Tibial nerve (tissue), 4 donors: ENCODE data around the gene CHTF8. TPM values are rescaled to one million over a fixed set of nuclear protein-coding genes. Genes with fewer than 3 reads are reported as not detected.
A peak's percentile ranks its signal among the peaks of the same experiment; 100 is the strongest.

ENCODE experiments used
- DNase-seq, 2 donors: peaks; one replicate each; pipeline ENCODE4 v3.0.0-alpha.2; 2019; ENCODE audit warnings: low spot score in 2 of 2
- H3K27ac ChIP-seq, 4 donors: fragments of 200-600 bp; sonication (generic) in 3 of 4; one replicate each; pipeline ENCODE4 v1.5.1; 2017 to 2019; ENCODE audit warnings: mild to moderate bottlenecking in 1 of 4
- H3K27me3 ChIP-seq, 2 donors: fragments of 200-600 bp; sonication (generic) in 1 of 2; one replicate each; pipeline versions ENCODE4 v1.5.1 to v1.6.0; 2017 to 2019
- H3K36me3 ChIP-seq, 3 donors: fragments of 200-600 bp; sonication (generic); one replicate each; pipeline ENCODE4 v1.5.1; 2018 to 2019
- H3K4me1 ChIP-seq, 4 donors: fragments of 200-600 bp; sonication (generic) in 3 of 4; one replicate each; pipeline ENCODE4 v1.5.1; 2017 to 2019
- H3K4me3 ChIP-seq, 4 donors: fragments of 200-600 bp; sonication (generic) in 3 of 4; one replicate each; pipeline ENCODE4 v1.5.1; 2017 to 2019; ENCODE audit warnings: mild to moderate bottlenecking in 1 of 4, moderate library complexity in 1 of 4
- H3K9me3 ChIP-seq, 4 donors: fragments of 200-600 bp; sonication (generic) in 3 of 4; one replicate each; pipeline ENCODE4 v1.5.1; 2017 to 2019
- CTCF ChIP-seq, 5 experiments: fragments of 200-600 bp in 3 of 5; fragments of 450-650 bp in 2 of 5; sonication (generic) in 3 of 5; IDR thresholded peaks; one replicate each; pipeline ENCODE4 v1.5.1; 2016 to 2019; ENCODE audit warnings: antibody characterized with exemption in 5 of 5, mild to moderate bottlenecking in 3 of 5, moderate library complexity in 2 of 5
- EP300 ChIP-seq, 2 donors: sonication (generic); formaldehyde crosslinking; IDR thresholded peaks; one replicate each; pipeline ENCODE4 v1.6.1; 2017; ENCODE audit warnings: antibody characterized with exemption in 2 of 2, mild to moderate bottlenecking in 1 of 2
- POLR2A ChIP-seq, 2 donors: fragments of 450-650 bp; IDR thresholded peaks; one replicate each; pipeline ENCODE4 v1.6.1; 2017; ENCODE audit warnings: antibody characterized with exemption in 2 of 2, mild to moderate bottlenecking in 2 of 2, moderate library complexity in 2 of 2
- WGBS, 2 donors: methylation state at CpG; one replicate each; pipeline ENCODE4 v1.1.5; 2018; 5-methylcytosine and 5-hydroxymethylcytosine counted together
- total RNA-seq, 4 donors: library from RNA; depleted of rRNA; stranded (reverse); fragments of >200 nt; gene quantifications; one replicate each; pipeline ENCODE4 v1.1.0, GENCODE V29; 2016

CHTF8 gene
- total RNA-seq, 4 donors from 2014 or later, result 58.8 to 99.0 (median 76.5) TPM

- WGBS, 2 donors, result 59 to 63% methylated on average over 9 of the region's 9 CpGs
- H3K9me3 ChIP-seq, result no peaks in the 10 kb centered on the region
- no peak for DNase-seq
- H3K27ac ChIP-seq, result no peak overlapping the region
- no peak for TF ChIP-seq POLR2A (IDR thresholded peaks at IDR 0.05)
- TF ChIP-seq CTCF (IDR thresholded peaks at IDR 0.05), result no peak
- no peak for TF ChIP-seq EP300 (IDR thresholded peaks at IDR 0.05)
- H3K36me3 ChIP-seq, result peaks cover 0 to 42% (median 6%) of the 10 kb centered on the region in 3 donors
- H3K27me3 ChIP-seq, result peaks cover 0 to 27% of the 10 kb centered on the region in 2 donors
- peaks cover 0 to 34% (median 23%) of the 10 kb centered on the region in 4 donors for H3K4me1 ChIP-seq
- H3K4me3 ChIP-seq, result no peak overlapping the region
Observed at GRCh38 chr16:69108064-69108904, 24.1 kb downstream of the CHTF8 start.

GRCh38 chr16:69107316-69107962 lies 24.9 kb downstream of the CHTF8 start:
- no peak for DNase-seq
- peaks cover 0 to 34% (median 23%) of the 10 kb centered on the region in 4 donors for H3K4me1 ChIP-seq
- peak overlapping the region; percentile 2 to 57 (median 20) for H3K4me3 ChIP-seq

GRCh38 chr16:69106491-69107315 lies 25.7 kb downstream of the CHTF8 start:
- no peak for DNase-seq
- H3K9me3 ChIP-seq, result no peaks in the 10 kb centered on the region
- TF ChIP-seq EP300 (IDR thresholded peaks at IDR 0.05) (no peak), CTCF (IDR thresholded peaks at IDR 0.05) (no peak)
- H3K36me3 ChIP-seq, result peaks cover 0 to 28% (median 6%) of the 10 kb centered on the region in 3 donors
- 0 to 1% methylated on average over 21 to 26 of the region's 55 CpGs for WGBS, 2 donors
- peak overlapping the region in 3 of 4 donors; percentile 25 to 57 (median 33) for H3K4me3 ChIP-seq
- H3K4me1 ChIP-seq, result peaks cover 0 to 34% (median 23%) of the 10 kb centered on the region in 4 donors
- peaks cover 0 to 27% of the 10 kb centered on the region in 2 donors for H3K27me3 ChIP-seq
- H3K27ac ChIP-seq, result no peak overlapping the region

More at GRCh38 chr16:69107316-69107962, 24.9 kb downstream of the CHTF8 start:
- no peaks in the 10 kb centered on the region for H3K9me3 ChIP-seq
- 4 to 9% methylated on average over 26 to 38 of the region's 52 CpGs for WGBS, 2 donors
- no peak overlapping the region for H3K27ac ChIP-seq
- peaks cover 0 to 27% of the 10 kb centered on the region in 2 donors for H3K27me3 ChIP-seq
- no peak for TF ChIP-seq EP300 (IDR thresholded peaks at IDR 0.05)
- no peak for TF ChIP-seq CTCF (IDR thresholded peaks at IDR 0.05)
- TF ChIP-seq POLR2A (IDR thresholded peaks at IDR 0.05), result no peak
- peaks cover 0 to 35% (median 6%) of the 10 kb centered on the region in 3 donors for H3K36me3 ChIP-seq

- TF ChIP-seq CTCF (IDR thresholded peaks at IDR 0.05) (no peak), EP300 (IDR thresholded peaks at IDR 0.05) (no peak), POLR2A (IDR thresholded peaks at IDR 0.05) (no peak)
- Histone ChIP-seq H3K9me3 (no peaks in the 10 kb centered on the region), H3K27ac (no peak within 1 kb of the TSS), H3K4me3 (peak within 1 kb of the TSS; percentile 25 to 57 (median 52)), H3K27me3 (peaks cover 0 to 27% of the 10 kb centered on the region in 2 donors), H3K36me3 (peaks cover 0 to 18% (median 6%) of the 10 kb centered on the region in 3 donors), H3K4me1 (peaks cover 0 to 34% (median 23%) of the 10 kb centered on the region in 4 donors)
- DNase-seq, result no peak
- WGBS, 2 donors, result 1% methylated on average over 41 to 64 of the region's 80 CpGs
Observed at GRCh38 chr16:69105501-69106361, 26.7 kb downstream of the CHTF8 start, which contains the start of gene HAS3. TSS of gene HAS3 (plus strand) at chr16:69105653. CDS start at chr16:69109396, 3,743 bp downstream.
